Endothelial cell of umbilical vein (primary cell): Measurements from ENCODE around the gene GTF2H4. TPM values are rescaled to one million over a fixed set of nuclear protein-coding genes. Genes with fewer than 3 reads are reported as not detected.

Source experiments
- BruUV-seq: library from RNA; stranded (reverse); fragments of 400-500 nt; replicated peaks from 2 replicates; lab custom pipeline; 2021; lab: Mats Ljungman, UMichigan
- CTCF ChIA-PET: fragments of 300-600, 350-600 bp; sonication (Branson Sonifier 250); formaldehyde crosslinking; loops from one replicate; lab custom pipeline; 2021; ENCODE audit warnings: antibody characterized with exemption, inconsistent platforms; lab: Charles Lee
- POLR2A ChIA-PET: fragments of 300-600, 350-600 bp; sonication (Branson Sonifier 250); formaldehyde crosslinking; loops from one replicate; lab custom pipeline; 2021; ENCODE audit warnings: antibody characterized with exemption, inconsistent platforms; lab: Charles Lee
- DNase-seq: peaks from one replicate; pipeline ENCODE4 v3.0.0-alpha.2; 2011; ENCODE audit warnings: low read depth, low spot score
- FAIRE-seq: peaks from 2 replicates; lab custom pipeline; 2011; peaks lifted over from hg19 to GRCh38; lab: Jason Lieb, UNC
- H2AFZ ChIP-seq: 2 replicates; pipeline ENCODE4 v1.6.0; 2012; ENCODE audit warnings: low read depth, low read length, control low read depth, inconsistent platforms
- H3K27ac ChIP-seq: 2 replicates; pipeline ENCODE4 v1.5.1; 2011; ENCODE audit warnings: low read depth, mild to moderate bottlenecking, control low read depth, low read length, moderate library complexity; ENCODE audit not compliant: insufficient read depth
- H3K27me3 ChIP-seq, 2 experiments: 2 replicates each; pipeline versions ENCODE4 v1.6.0 to v1.6.1; 2011; ENCODE audit warnings: low read length in 2 of 2, mixed read lengths in 1 of 2; ENCODE audit not compliant: control insufficient read depth in 2 of 2, insufficient read depth in 2 of 2
- H3K36me3 ChIP-seq, 2 experiments: 2 replicates in 1 of 2; 3 replicates in 1 of 2; pipeline ENCODE4 v1.5.1; 2011; ENCODE audit warnings: low read length in 2 of 2, mild to moderate bottlenecking in 1 of 2, moderate library complexity in 1 of 2; ENCODE audit not compliant: control insufficient read depth in 2 of 2, insufficient read depth in 2 of 2; ENCODE audit errors: extremely low read depth in 1 of 2
- H3K4me1 ChIP-seq: 3 replicates; pipeline ENCODE4 v1.5.1; 2011; ENCODE audit warnings: mild to moderate bottlenecking, low read length; ENCODE audit not compliant: control insufficient read depth, insufficient read depth; ENCODE audit errors: extremely low read depth
- H3K4me2 ChIP-seq: 2 replicates; pipeline ENCODE4 v1.6.1; 2011; ENCODE audit warnings: low read length, control low read depth, mixed read lengths; ENCODE audit not compliant: insufficient read depth
- H3K4me3 ChIP-seq, 3 experiments: fragments of 200-600 bp in 1 of 3; sonication (generic), shearing (Covaris generic) in 1 of 3; replicated peaks in 1 of 3; 2 replicates each; pipeline ENCODE4 v1.5.1; 2011 to 2016; ENCODE audit warnings: control low read depth in 3 of 3, low read length in 3 of 3, mild to moderate bottlenecking in 2 of 3, inconsistent platforms in 1 of 3, low read depth in 1 of 3, moderate library complexity in 1 of 3; ENCODE audit not compliant: insufficient read depth in 1 of 3
- H3K79me2 ChIP-seq: 2 replicates; pipeline ENCODE4 v1.6.0; 2012; ENCODE audit warnings: low read length, inconsistent platforms; ENCODE audit not compliant: control insufficient read depth, insufficient read depth
- H3K9ac ChIP-seq: replicated peaks from 2 replicates; pipeline ENCODE3; 2011; ENCODE audit warnings: low read length, control low read depth; ENCODE audit not compliant: insufficient read depth; ENCODE audit errors: extremely low read depth
- H3K9me1 ChIP-seq: replicated peaks from 3 replicates; pipeline ENCODE4 v1.6.0; 2011; ENCODE audit warnings: mild to moderate bottlenecking, low read length; ENCODE audit not compliant: control insufficient read depth, insufficient read depth; ENCODE audit errors: extremely low read depth
- H3K9me3 ChIP-seq: replicated peaks from 2 replicates; pipeline ENCODE4 v1.5.1; 2012; ENCODE audit warnings: low read length, inconsistent platforms; ENCODE audit not compliant: control insufficient read depth, insufficient read depth
- H4K20me1 ChIP-seq: replicated peaks from 2 replicates; pipeline ENCODE3; 2011; ENCODE audit warnings: mild to moderate bottlenecking, low read length; ENCODE audit not compliant: control insufficient read depth, insufficient read depth; ENCODE audit errors: extremely low read depth
- CTCF ChIP-seq, 2 donors: IDR thresholded peaks; 1 replicate in 1 of 2; 2 replicates in 1 of 2; pipeline ENCODE4 v1.5.1; 2011; ENCODE audit warnings: low read length in 2 of 2, mild to moderate bottlenecking in 2 of 2, moderate library complexity in 2 of 2, control low read depth in 1 of 2, inconsistent platforms in 1 of 2, low read depth in 1 of 2; ENCODE audit not compliant: insufficient read depth in 1 of 2; ENCODE audit errors: extremely low read depth in 1 of 2
- EZH2 ChIP-seq: IDR thresholded peaks from 2 replicates; pipeline ENCODE4 v1.6.1; 2012; ENCODE audit warnings: borderline replicate concordance, low read depth, mild to moderate bottlenecking, moderate library complexity, low read length, inconsistent platforms; ENCODE audit not compliant: severe bottlenecking
- FOS ChIP-seq: IDR thresholded peaks from 2 replicates; pipeline ENCODE4 v1.6.1; 2011; ENCODE audit warnings: mild to moderate bottlenecking, low read length, moderate library complexity, borderline replicate concordance; ENCODE audit not compliant: insufficient read depth
- GATA2 ChIP-seq: IDR thresholded peaks from 2 replicates; pipeline ENCODE4 v1.7.0; 2011; ENCODE audit warnings: low read depth, mild to moderate bottlenecking, moderate library complexity, mixed read lengths, low read length; ENCODE audit not compliant: insufficient read length, insufficient read depth
- JUN ChIP-seq: IDR thresholded peaks from 2 replicates; pipeline ENCODE4 v1.6.1; 2011; ENCODE audit warnings: borderline replicate concordance, low read depth; ENCODE audit not compliant: insufficient read length, insufficient read depth
- MYC ChIP-seq: IDR thresholded peaks from one replicate; pipeline ENCODE4 v1.6.1; 2011; ENCODE audit warnings: mild to moderate bottlenecking, low read depth, low read length
- POLR2A ChIP-seq: IDR thresholded peaks from 2 replicates; pipeline ENCODE4 v1.6.1; 2012; ENCODE audit warnings: low read depth, mild to moderate bottlenecking, control low read depth, low read length
- POLR2AphosphoS5 ChIP-seq: IDR thresholded peaks from 2 replicates; pipeline ENCODE4 v1.6.1; 2012; ENCODE audit warnings: low read depth, mild to moderate bottlenecking, control low read depth, low read length, moderate library complexity; ENCODE audit not compliant: insufficient read depth
- dilution Hi-C: fragments of 300-500 bp; cut with MboI; formaldehyde crosslinking; loops from one replicate; pipeline ENCODE4 v1.15.0; 2019; ENCODE audit warnings: low sequenced_read_pairs; ENCODE audit not compliant: extremely low pct_ligation_motif_present
- intact Hi-C: fragments of 100-400 bp; cut with micrococcal nuclease; formaldehyde crosslinking; loops from one replicate; pipeline ENCODE4 v1.10.0; 2022
- polyA plus RNA-seq, 4 experiments: library from polyadenylated mRNA; depleted of rRNA in 3 of 4; stranded (reverse) in 3 of 4; unstranded in 1 of 4; fragments of >200 nt; gene quantifications; 2 replicates each; pipeline versions ENCODE4 v1.2.1 to v1.2.3, GENCODE V29; 2011 to 2012; ENCODE audit warnings: missing spikeins in 1 of 4
- total RNA-seq: library from RNA; stranded (reverse); gene quantifications from 2 replicates; pipeline ENCODE4 v1.2.3, GENCODE V29; 2021
- TF ChIP-seq, protein P1 (sequence below): IDR thresholded peaks from 2 replicates; pipeline ENCODE4 v1.6.1; 2011; ENCODE audit not compliant: insufficient read depth, insufficient read length

Gene GTF2H4
- total and polyA plus RNA-seq, 2 donors (not counting 3 experiments of a cell fraction or from before 2014, with no cell fraction given): 40.5 to 52.6 TPM

DNA sequence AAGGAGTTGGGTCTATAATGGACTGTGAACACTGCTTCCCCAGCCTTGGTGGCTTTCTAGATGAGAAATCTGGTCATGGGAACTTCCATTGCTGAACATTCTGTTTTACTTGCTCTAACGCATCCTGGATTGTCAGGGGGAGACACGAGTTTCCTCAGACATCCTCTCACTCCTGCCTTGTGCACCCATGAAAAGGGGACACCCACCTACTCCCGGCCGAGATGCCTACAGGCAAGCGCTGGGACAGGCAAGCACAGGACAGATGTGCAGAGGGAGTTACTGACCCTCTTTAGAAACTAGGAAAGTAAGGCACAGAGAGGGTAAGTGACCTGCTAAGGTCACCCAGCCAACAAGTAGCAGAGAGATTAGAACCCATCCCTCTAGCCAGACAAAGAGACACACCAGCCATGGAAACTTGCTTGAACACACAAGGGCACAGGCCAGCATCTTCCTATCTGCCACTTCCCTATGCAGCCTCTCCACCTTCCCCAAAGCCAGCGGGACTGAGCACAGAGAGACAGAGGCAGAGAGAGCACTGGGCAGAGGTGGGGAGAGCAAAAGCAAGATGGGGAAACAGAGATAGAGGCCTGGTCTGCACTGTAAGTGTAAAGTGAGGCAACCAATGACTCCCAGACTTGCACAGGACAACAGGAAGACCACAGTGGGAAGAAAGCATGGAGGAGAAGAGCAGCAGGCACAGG, 24.8 kb downstream of the GTF2H4 start:
- Histone ChIP-seq H3K27me3 (peaks cover 0 to 4% of the 10 kb centered on the region in 2 experiments), H3K9me3 (no peaks in the 10 kb centered on the region), H3K4me1 (no peaks in the 10 kb centered on the region), H4K20me1 (no peaks in the 10 kb centered on the region), H3K4me2 (no peak overlapping the region), H3K36me3 (no peaks in the 10 kb centered on the region), H2AFZ (no peak overlapping the region), H3K9ac (no peak overlapping the region), H3K9me1 (no peaks in the 10 kb centered on the region), H3K27ac (no peak overlapping the region), H3K79me2 (no peaks in the 10 kb centered on the region), H3K4me3 (no peak overlapping the region)
- CTCF ChIA-PET: interaction anchor here (1.3 kb wide), 1 partner anchor 8 kb away, joined by 5 read pairs; the partner anchor contains the start of gene MUCL3
- DNase-seq (no peak), FAIRE-seq (no peak)
- POLR2A ChIA-PET: no interaction called here
- no TSS peak for BruUV-seq
- no peak for TF ChIP-seq FOS
- TF ChIP-seq MYC: no peak
- TF ChIP-seq GATA2: no peak
- TF ChIP-seq POLR2AphosphoS5: no peak
- TF ChIP-seq, protein P1, sequence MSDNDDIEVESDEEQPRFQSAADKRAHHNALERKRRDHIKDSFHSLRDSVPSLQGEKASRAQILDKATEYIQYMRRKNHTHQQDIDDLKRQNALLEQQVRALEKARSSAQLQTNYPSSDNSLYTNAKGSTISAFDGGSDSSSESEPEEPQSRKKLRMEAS: no peak
- no peak for TF ChIP-seq JUN
- no peak for TF ChIP-seq POLR2A
- no peak for TF ChIP-seq CTCF (IDR thresholded peaks at IDR 0.05; ENCODE audit: extremely low read depth in 1 of 2, insufficient read depth in 1 of 2, low read depth in 1 of 2, low read length in 2 of 2)
- no peak for TF ChIP-seq EZH2
- intact Hi-C loops: no loop called here
- dilution Hi-C loops: no loop called here
